GM12878 (cell line): Measurements from ENCODE around the gene CDH20. TPM values are rescaled to one million over a fixed set of nuclear protein-coding genes. Genes with fewer than 3 reads are reported as not detected.

Experiments
- ATAC-seq: fragments of 200-7000 bp; cut with Tn5 transposase; 3 replicates; pipeline ENCODE4 v1.9.1; 2020; ENCODE audit warnings: mild to moderate bottlenecking, moderate library complexity
- BruUV-seq: library from RNA; stranded (reverse); fragments of 400-500 nt; replicated peaks from 2 replicates; lab custom pipeline; 2021; lab: Mats Ljungman, UMichigan
- CTCF ChIA-PET: fragments of 300-600 bp; sonication (Branson Sonifier 250); formaldehyde crosslinking; extraction: SDS; loops from one replicate; lab custom pipeline; 2021; ENCODE audit warnings: inconsistent platforms; lab: Yijun Ruan, JAX
- POLR2A ChIA-PET: fragments of 350-600 bp; formaldehyde crosslinking; extraction: SDS; loops from one replicate; lab custom pipeline; 2021; ENCODE audit warnings: inconsistent platforms; lab: Charles Lee
- RAD21 ChIA-PET: fragments of 300-600 bp; sonication (Branson Sonifier 250); formaldehyde crosslinking; loops from one replicate; lab custom pipeline; 2023; ENCODE audit warnings: antibody characterized with exemption; ENCODE audit not compliant: unreplicated experiment; lab: Charles Lee
- SMC1A ChIA-PET: fragments of 300-600 bp; sonication (Branson Sonifier 250); formaldehyde crosslinking; loops from one replicate; lab custom pipeline; 2023; ENCODE audit not compliant: unreplicated experiment, uncharacterized antibody; lab: Charles Lee
- DNase-seq: peaks from one replicate; pipeline ENCODE4 v3.0.0-alpha.2; 2011; ENCODE audit warnings: low read depth, low spot score
- FAIRE-seq: peaks from 3 replicates; lab custom pipeline; 2011; peaks lifted over from hg19 to GRCh38; lab: Jason Lieb, UNC
- H2AFZ ChIP-seq: 2 replicates; pipeline ENCODE4 v1.6.0; 2011; ENCODE audit warnings: low read depth, low read length, control low read depth; ENCODE audit not compliant: control insufficient read depth
- H3K27ac ChIP-seq: 2 replicates; pipeline ENCODE4 v1.5.1; 2011; ENCODE audit warnings: control low read depth; ENCODE audit not compliant: control insufficient read depth, insufficient read depth
- H3K27me3 ChIP-seq, 2 experiments: replicated peaks in 1 of 2; 2 replicates each; pipeline versions ENCODE4 v1.6.0 to v1.6.1; 2011; ENCODE audit warnings: low read length in 1 of 2; ENCODE audit not compliant: control insufficient read depth in 2 of 2, insufficient read depth in 2 of 2
- H3K36me3 ChIP-seq, 2 experiments: 2 replicates each; pipeline ENCODE4 v1.5.1; 2011; ENCODE audit warnings: low read length in 1 of 2; ENCODE audit not compliant: control insufficient read depth in 2 of 2, insufficient read depth in 2 of 2
- H3K4me1 ChIP-seq: 2 replicates; pipeline ENCODE4 v1.6.1; 2011; ENCODE audit warnings: mild to moderate bottlenecking, low read length, moderate library complexity, mixed read lengths; ENCODE audit not compliant: control insufficient read depth, insufficient read depth
- H3K4me2 ChIP-seq: 2 replicates; pipeline ENCODE4 v1.6.0; 2011; ENCODE audit warnings: control low read depth; ENCODE audit not compliant: control insufficient read depth, insufficient read depth
- H3K4me3 ChIP-seq: fragments of 200-600 bp; sonication (generic); 2 replicates; pipeline ENCODE4 v1.5.1; 2016
- H3K79me2 ChIP-seq: 2 replicates; pipeline ENCODE4 v1.6.0; 2011; ENCODE audit warnings: low read length; ENCODE audit not compliant: control insufficient read depth, insufficient read depth
- H3K9ac ChIP-seq: 2 replicates; pipeline ENCODE4 v1.8.0; 2011; ENCODE audit warnings: low read length, control low read depth, mixed read lengths; ENCODE audit not compliant: control insufficient read depth, insufficient read depth
- H3K9me3 ChIP-seq: replicated peaks from 3 replicates; pipeline ENCODE4 v1.5.1; 2011; ENCODE audit warnings: mild to moderate bottlenecking, low read length; ENCODE audit not compliant: control insufficient read depth, insufficient read depth
- H4K20me1 ChIP-seq: 2 replicates; pipeline ENCODE4 v1.6.0; 2011; ENCODE audit not compliant: control insufficient read depth, insufficient read depth
- FOXK2 ChIP-seq: fragments of 450-650 bp; IDR thresholded peaks from 2 replicates; pipeline ENCODE4 v1.6.1; 2017; ENCODE audit warnings: mild to moderate bottlenecking, moderate library complexity
- IKZF1 ChIP-seq: fragments of 450-650 bp; conservative IDR thresholded peaks from 2 replicates; pipeline ENCODE4 v1.6.1; 2017; ENCODE audit warnings: antibody characterized with exemption, mild to moderate bottlenecking
- MEF2A ChIP-seq: IDR thresholded peaks from 2 replicates; pipeline ENCODE4 v1.6.1; 2011; ENCODE audit warnings: low read depth, mild to moderate bottlenecking, low read length, moderate library complexity; ENCODE audit not compliant: insufficient read depth
- NR2C2 ChIP-seq: IDR thresholded peaks from 2 replicates; pipeline ENCODE4 v1.6.1; 2011; ENCODE audit warnings: borderline replicate concordance, low read depth; ENCODE audit not compliant: control insufficient read depth, insufficient read length
- POLR2AphosphoS2 ChIP-seq: IDR thresholded peaks from 2 replicates; pipeline ENCODE4 v1.6.1; 2011; ENCODE audit warnings: low read depth, mild to moderate bottlenecking, low read length, improper control_type of control experiment, moderate library complexity
- RB1 ChIP-seq: fragments of 450-650 bp; formaldehyde crosslinking; IDR thresholded peaks from 2 replicates; pipeline ENCODE4 v1.6.1; 2017; ENCODE audit warnings: mild to moderate bottlenecking, borderline replicate concordance
- SMARCA5 ChIP-seq: fragments of 450-650 bp; IDR thresholded peaks from 2 replicates; pipeline ENCODE4 v1.6.1; 2017; ENCODE audit warnings: mild to moderate bottlenecking
- TCF12 ChIP-seq: IDR thresholded peaks from 2 replicates; pipeline ENCODE4 v1.6.1; 2011; ENCODE audit warnings: low read depth, mild to moderate bottlenecking, low read length
- ZBTB33 ChIP-seq: fragments of 450-650 bp; IDR thresholded peaks from 2 replicates; pipeline ENCODE4 v1.6.1; 2017; ENCODE audit warnings: mild to moderate bottlenecking
- ZNF217 ChIP-seq: fragments of 450-650 bp; IDR thresholded peaks from 2 replicates; pipeline ENCODE4 v1.6.1; 2017; ENCODE audit warnings: antibody characterized with exemption, mild to moderate bottlenecking
- ZNF274 ChIP-seq: IDR thresholded peaks from one replicate; pipeline ENCODE4 v1.8.0; 2011; ENCODE audit not compliant: insufficient read length, insufficient read depth
- ZNF384 ChIP-seq: IDR thresholded peaks from 2 replicates; pipeline ENCODE4 v1.6.1; 2012; ENCODE audit warnings: low read depth, mild to moderate bottlenecking, low read length, improper control_type of control experiment, borderline replicate concordance
- WGBS: methylation state at CpG from one replicate; pipeline ENCODE4 v1.1.6; 2016; ENCODE audit warnings: low lambda C conversion rate; ENCODE audit not compliant: insufficient replicate concordance, insufficient coverage; ENCODE audit errors: missing lambda C conversion rate; 5-methylcytosine and 5-hydroxymethylcytosine counted together
- in situ Hi-C: fragments of 300-500 bp; cut with MboI; formaldehyde crosslinking; loops from 9 replicates; pipeline ENCODE4 v1.14.3; 2018; ENCODE audit warnings: mixed read lengths
- intact Hi-C: fragments of 100-400 bp; cut with micrococcal nuclease; formaldehyde crosslinking; loops from one replicate; pipeline ENCODE4 v1.14.2; 2022; ENCODE audit not compliant: unreplicated experiment
- polyA plus RNA-seq, 11 experiments: library from polyadenylated mRNA; depleted of rRNA in 4 of 11; unstranded in 6 of 11; stranded (reverse) in 5 of 11; fragments of >200 nt; fragmentation: Nextera tagmentation in 4 of 11; fragmentation: Illumina TruSeq in 1 of 11; extraction: Ambion mirVana in 4 of 11; extraction: Trizol in 1 of 11; gene quantifications; 1 replicate in 1 of 11; 2 replicates in 10 of 11; pipeline versions ENCODE4 v1.2.1 to v1.2.3, GENCODE V29; 2011 to 2016; ENCODE audit warnings: inconsistent platforms in 2 of 11, missing spikeins in 2 of 11, low read depth in 1 of 11
- total RNA-seq, 4 experiments: library from RNA; depleted of rRNA in 3 of 4; stranded (reverse); fragments of >200 nt in 3 of 4; fragmentation: Illumina TruSeq in 1 of 4; extraction: Trizol in 1 of 4; gene quantifications; 2 replicates each; pipeline versions ENCODE4 v1.2.1 to v1.2.3, GENCODE V29; 2013 to 2021
- TF ChIP-seq, protein P1 (sequence below): fragments of 450-650 bp; IDR thresholded peaks from 2 replicates; pipeline ENCODE4 v1.6.1; 2018; ENCODE audit warnings: mild to moderate bottlenecking, low read depth, moderate library complexity; ENCODE audit not compliant: partially characterized antibody
- TF ChIP-seq, protein P2 (sequence below): fragments of 150-350 bp; IDR thresholded peaks from 2 replicates; pipeline ENCODE4 v1.6.1; 2016; ENCODE audit warnings: low read depth, low read length

CDH20 gene
- total and polyA plus RNA-seq, 10 of the 15 experiments (the other 5 are each of a cell fraction or from before 2014, with no cell fraction given) = not detected

DNA sequence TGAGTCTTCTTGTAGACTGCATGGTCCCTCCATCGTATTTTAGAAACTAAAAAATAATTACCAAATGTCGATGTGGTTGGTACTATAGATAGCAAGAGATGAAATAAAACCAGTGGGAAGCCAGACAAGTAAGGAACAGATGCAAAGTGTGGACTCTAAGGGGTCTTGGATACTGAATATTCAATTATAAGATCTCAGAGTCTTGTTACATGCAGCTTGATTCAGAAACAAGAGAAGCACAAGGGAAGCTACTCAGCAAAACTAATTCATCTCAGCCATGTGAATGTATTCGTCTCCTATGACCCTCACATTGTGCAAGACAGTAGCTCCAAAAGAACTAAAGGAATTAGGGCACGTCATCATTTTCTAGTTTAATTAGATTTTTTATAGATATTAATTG lies 80.9 kb downstream of the CDH20 start:
- 6% methylated on average over 4 of the region's 4 CpGs for WGBS
- Histone ChIP-seq H2AFZ (no peak overlapping the region), H3K79me2 (no peaks in the 10 kb centered on the region), H3K27me3 (no peaks in the 10 kb centered on the region), H3K36me3 (no peaks in the 10 kb centered on the region), H3K4me2 (no peak overlapping the region), H3K4me1 (no peaks in the 10 kb centered on the region), H3K9ac (no peak overlapping the region), H3K9me3 (no peaks in the 10 kb centered on the region), H4K20me1 (no peaks in the 10 kb centered on the region), H3K4me3 (no peak overlapping the region), H3K27ac (no peak overlapping the region)
- no TSS peak for BruUV-seq
- SMC1A ChIA-PET = no interaction called here
- intact Hi-C loops = no loop called here
- DNase-seq = no peak
- POLR2A ChIA-PET = interaction anchor here (0.6 kb wide), 1 partner anchor 361 kb away, joined by 3 read pairs; no protein-coding TSS in a partner anchor
- RAD21 ChIA-PET = no interaction called here
- no peak for ATAC-seq
- no peak for FAIRE-seq
- CTCF ChIA-PET = no interaction called here
- in situ Hi-C loops = no loop called here
- TF ChIP-seq TCF12 (no peak), RB1 (no peak), ZNF217 (no peak), FOXK2 (no peak), ZNF384 (no peak), IKZF1 (no peak), SMARCA5 (no peak), ZBTB33 (no peak), MEF2A (no peak), POLR2AphosphoS2 (no peak), ZNF274 (no peak), NR2C2 (no peak)
- TF ChIP-seq, protein P1, sequence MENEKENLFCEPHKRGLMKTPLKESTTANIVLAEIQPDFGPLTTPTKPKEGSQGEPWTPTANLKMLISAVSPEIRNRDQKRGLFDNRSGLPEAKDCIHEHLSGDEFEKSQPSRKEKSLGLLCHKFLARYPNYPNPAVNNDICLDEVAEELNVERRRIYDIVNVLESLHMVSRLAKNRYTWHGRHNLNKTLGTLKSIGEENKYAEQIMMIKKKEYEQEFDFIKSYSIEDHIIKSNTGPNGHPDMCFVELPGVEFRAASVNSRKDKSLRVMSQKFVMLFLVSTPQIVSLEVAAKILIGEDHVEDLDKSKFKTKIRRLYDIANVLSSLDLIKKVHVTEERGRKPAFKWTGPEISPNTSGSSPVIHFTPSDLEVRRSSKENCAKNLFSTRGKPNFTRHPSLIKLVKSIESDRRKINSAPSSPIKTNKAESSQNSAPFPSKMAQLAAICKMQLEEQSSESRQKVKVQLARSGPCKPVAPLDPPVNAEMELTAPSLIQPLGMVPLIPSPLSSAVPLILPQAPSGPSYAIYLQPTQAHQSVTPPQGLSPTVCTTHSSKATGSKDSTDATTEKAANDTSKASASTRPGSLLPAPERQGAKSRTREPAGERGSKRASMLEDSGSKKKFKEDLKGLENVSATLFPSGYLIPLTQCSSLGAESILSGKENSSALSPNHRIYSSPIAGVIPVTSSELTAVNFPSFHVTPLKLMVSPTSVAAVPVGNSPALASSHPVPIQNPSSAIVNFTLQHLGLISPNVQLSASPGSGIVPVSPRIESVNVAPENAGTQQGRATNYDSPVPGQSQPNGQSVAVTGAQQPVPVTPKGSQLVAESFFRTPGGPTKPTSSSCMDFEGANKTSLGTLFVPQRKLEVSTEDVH = no peak
- TF ChIP-seq, protein P2, sequence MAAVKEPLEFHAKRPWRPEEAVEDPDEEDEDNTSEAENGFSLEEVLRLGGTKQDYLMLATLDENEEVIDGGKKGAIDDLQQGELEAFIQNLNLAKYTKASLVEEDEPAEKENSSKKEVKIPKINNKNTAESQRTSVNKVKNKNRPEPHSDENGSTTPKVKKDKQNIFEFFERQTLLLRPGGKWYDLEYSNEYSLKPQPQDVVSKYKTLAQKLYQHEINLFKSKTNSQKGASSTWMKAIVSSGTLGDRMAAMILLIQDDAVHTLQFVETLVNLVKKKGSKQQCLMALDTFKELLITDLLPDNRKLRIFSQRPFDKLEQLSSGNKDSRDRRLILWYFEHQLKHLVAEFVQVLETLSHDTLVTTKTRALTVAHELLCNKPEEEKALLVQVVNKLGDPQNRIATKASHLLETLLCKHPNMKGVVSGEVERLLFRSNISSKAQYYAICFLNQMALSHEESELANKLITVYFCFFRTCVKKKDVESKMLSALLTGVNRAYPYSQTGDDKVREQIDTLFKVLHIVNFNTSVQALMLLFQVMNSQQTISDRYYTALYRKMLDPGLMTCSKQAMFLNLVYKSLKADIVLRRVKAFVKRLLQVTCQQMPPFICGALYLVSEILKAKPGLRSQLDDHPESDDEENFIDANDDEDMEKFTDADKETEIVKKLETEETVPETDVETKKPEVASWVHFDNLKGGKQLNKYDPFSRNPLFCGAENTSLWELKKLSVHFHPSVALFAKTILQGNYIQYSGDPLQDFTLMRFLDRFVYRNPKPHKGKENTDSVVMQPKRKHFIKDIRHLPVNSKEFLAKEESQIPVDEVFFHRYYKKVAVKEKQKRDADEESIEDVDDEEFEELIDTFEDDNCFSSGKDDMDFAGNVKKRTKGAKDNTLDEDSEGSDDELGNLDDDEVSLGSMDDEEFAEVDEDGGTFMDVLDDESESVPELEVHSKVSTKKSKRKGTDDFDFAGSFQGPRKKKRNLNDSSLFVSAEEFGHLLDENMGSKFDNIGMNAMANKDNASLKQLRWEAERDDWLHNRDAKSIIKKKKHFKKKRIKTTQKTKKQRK = no peak
